GM19324 (cell line): ENCODE measurements around the gene CHD9.
A peak's percentile ranks its signal among the peaks of the same experiment; 100 is the strongest.

Experiments
- ATAC-seq: cut with Tn5 transposase; IDR thresholded peaks from one replicate; pipeline ENCODE4 v1.9.1; 2021; ENCODE audit warnings: mild to moderate bottlenecking, moderate library complexity; ENCODE audit not compliant: unreplicated experiment, low FRiP score

The CHD9 gene

DNA sequence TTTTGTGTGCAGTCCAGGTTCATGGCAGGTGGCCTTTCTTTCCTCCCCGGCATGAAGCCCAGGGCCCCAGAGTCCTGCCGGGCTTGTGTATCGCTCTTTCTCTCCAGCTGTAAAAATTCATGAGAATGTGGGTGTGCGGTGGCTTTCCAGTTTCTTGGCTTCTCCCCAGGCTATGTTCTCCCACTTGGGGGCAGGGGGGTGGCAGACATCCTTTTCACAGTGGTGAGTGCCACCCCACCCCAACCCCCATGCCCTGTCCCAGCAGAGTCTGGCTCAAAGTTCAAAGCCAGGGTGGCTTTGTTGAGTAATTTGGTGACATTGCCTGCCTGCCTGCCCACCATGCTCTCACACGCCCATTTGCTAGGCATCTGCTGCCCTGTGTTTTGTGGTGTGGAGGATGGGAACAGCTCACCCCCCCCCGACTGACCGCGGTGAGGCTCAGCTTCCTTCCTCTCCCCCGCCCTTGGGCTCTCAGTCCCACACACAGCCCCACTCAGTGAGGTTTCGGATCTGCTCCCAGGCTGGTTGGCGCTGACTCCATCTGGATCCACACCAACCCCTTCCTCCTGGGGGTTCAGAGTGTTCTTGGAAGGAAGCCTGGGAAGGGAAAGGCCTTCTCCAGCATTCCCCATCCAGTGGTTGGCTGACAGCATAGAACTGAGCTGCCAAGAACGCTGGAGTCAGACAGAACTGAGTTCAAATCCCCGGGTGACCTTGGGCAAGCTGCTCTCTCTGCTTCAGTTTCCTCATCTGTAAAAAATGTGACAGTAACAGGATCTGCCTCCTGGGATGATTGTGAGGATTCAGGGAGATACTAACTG, 36.0 kb downstream of the CHD9 start:
- peak; percentile 53 for ATAC-seq

DNA sequence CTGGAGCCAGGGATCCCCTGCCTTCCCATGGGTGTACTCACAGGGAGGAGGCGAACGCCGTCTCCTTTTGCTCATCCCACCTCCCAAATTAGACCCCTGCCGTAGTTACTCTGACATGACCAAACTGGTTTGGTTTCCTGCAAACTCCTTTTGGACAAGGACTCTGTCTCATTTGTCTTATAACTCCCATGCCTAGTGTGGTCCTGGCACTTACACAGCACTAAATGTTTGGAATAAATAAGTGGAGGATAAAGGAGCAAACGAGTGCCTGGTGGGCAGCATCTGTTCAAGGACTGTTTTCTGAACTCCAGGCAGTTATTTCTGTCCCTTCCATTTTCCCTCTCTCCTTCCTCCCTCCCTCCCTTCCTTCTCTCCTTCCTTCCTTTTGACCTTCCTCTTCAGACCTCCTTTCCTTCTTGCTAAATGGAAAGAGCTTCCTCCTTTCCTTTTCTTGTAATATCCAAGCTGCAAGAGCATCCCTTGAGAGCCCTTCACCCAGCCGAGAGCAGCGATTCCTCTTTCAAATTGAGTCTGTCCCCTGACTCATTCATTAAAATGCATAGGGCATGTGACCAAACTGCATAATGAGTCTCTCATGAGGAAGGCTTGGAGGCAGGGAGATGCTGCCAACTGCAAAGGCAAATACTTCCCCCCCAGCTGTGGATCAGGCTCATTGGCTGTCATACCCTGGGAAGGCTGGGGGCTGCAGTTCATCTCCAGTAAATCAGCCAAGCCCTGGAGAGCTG, 36.8 kb downstream of the CHD9 start:
- ATAC-seq = no peak

DNA sequence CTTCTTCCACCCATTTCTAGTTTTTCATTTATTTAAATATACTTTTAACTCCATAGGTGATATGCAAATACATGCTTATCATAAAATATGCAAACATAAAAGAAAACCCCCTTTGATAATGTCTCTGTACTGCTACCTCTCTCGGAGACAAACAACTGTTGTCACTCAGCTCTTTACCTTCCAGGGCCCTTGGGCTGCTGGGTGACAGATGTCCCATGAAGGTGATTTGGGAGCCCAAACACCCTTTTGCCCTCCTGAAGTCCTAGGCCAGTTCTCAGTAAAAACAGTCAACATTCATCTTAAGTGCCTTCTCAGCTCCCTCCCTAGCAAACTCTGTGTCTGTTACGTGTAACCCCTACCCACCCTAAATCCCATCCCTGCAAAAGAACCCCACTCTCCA, 37.5 kb downstream of the CHD9 start:
- ATAC-seq = no peak

DNA sequence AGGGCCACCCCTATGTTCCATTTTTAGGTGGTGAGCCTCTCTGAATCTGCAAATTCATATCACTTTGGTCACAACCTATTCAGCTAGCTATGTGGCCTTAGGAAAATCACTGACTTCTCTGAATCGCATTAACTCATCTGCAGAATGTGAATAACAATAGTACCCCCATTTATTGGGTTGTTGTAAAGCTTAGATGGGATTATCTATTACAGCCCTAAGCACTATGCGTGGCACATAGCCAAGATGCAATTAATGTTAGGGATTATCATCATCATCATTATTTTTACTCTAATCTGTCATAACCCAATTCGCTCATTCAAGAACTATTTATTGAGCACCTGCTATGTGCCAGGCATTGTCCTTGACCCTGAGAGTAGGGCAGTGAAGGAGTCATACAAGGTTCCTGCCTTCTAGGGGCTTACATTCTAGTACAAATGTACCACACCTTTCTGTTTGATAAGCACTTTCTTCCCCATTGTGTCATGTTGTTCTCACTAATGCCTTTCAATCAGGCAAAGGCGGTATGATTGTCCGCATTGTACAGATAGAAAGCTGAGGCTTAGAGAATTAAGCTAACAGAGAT, 38.5 kb downstream of the CHD9 start:
- no peak for ATAC-seq

DNA sequence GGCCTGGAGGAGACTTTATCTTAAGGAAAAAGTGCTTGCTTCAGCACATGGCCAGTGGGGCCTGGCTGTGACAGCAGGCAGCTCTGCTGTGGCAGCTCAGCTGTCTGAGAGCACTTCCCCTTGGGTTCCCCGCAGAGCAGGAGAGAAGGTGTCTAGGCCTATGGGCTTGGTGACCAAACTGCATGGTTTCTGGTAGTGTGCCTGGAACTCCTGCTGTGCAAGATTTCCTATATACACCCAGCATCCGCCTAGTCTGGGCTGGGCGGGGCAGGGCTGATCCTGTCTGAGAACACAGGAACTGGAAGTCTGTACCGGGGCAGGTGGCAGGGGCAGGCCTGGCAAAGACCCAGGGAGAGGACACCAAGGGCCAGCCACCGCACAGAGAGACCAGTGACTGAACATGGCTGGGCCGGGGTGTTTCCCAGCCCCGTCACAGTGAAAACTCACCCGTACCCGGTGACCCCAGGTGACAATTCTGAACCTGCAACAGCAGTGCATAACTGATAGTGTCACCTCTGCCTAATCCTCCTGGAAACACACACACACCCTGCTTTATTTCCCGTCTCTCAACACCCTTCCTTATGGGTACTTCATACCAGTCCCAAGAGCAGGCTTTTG, 39.3 kb downstream of the CHD9 start:
- peak; percentile 49 for ATAC-seq

DNA sequence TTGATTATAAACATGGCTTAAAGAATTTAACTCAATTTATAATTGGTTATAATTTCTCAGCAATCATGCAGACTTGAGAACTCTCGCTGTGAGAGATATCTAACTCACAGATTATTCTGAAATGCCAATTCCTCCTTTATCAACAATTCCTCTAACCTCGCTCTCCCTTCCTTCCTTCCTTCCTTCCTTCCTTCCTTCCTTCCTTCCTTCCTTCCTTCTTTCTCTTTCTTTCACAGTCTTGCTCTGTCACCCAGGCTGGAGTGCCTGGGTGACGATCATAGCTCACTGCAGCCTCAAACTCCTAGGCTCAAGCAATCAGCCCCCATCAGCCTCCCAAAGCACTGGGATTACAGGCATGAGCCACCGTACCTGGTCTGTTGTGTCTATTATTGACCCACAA, 42.4 kb downstream of the CHD9 start:
- no peak for ATAC-seq

DNA sequence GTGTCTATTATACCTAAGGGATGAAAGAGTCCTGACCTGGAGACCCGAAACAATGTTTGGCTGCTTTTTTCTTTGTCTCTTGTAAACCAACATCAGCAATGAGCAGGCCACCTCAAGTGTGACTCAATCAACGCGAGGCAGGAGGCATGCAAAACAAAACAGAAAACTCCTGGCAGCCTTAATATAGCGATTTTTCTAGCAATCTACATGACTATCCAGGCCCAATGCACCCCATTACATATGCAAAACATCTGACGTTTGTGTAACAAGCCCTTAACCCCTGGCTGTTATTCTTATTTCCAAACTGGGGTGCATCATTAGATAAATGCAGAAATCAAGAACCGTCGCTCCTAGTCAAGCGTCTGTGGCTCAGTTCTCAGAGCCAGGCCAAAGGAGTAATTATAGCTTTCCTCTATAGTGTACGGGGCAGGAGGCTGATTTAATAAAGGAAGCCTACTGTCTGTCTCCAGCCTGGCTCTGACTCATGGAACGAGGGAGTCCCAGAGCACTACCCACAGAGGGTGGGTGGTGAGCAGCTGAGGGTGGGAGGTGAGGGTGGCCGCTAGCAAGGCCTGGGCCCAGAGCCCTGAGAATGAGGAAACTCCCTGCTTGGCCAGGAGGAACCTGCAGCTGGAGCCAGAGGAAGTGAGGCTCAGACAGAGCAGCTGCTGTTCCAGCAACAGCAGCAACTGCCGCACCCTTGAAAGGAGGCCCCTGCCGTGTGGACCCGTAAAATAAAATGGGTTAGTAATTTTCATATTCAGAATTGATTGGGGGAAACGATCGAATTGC, 43.9 kb downstream of the CHD9 start:
- peak; percentile 68 for ATAC-seq

DNA sequence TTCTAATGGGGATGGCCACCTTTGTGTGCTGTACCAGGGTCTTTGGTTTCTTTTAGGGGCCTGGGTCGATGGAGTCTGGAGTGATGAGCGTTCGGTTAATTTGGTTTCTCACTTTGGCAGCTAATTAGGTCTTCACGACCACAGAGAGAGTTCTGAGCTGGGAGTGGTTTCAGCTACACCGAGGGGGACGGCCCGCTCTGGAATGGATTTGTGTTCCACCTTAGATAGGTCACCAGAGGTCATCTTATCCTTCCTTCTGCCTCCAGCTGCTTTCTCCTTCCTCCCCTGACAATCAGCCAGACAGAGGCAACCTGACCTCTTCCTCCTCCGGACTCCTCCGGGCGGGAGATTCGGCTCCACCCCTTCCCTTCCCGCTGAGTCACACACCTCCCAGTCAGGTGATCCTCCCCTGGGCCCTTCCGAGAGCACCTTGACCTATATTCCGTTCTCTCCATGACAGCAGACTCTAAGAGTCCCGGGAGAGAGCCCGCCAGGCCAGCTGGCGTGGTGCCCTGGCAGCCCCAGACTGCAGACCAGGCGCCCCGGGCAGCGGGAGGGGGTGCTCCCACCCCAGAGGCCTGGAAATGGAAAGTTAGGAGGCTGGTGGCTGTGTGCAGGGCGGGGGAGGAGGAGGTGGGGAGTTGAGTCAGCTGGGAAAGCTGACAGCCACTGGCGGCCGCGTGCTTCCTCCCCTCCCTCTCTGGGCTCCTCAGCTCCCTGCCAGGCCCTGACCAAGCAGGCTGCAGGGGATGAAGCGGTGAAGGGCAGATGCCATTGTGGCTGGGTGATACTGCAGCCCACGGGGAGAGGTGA, 44.7 kb downstream of the CHD9 start:
- ATAC-seq = peak; percentile 51

DNA sequence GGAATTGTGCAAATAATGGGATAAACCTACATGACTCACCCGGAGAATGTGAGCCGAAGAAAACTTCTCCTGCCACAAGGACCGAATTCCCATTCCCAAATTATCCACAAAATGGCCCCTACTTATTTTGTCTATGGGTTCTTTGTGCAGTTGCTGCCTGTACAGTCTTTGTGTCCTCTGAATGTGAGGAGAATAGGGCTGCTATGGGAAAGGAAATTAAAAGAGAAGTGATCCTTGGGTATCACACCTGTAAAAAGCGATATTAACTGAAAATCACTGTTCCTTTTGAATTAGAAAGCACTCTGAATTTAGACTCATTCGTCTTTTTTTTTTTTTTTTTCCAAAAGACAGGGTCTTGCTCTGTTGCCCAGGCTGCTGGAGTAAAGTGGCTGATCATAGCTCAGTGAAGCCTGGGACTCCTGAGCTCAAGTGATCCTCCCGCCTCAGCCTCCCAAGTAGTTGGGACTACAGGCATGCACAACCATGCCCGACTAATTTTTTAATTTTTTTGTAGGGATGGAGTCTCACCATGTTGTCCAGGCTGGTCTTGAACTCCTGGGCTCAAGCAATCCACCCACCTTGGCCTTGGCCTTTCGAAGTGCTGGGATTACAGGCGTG, 45.4 kb downstream of the CHD9 start:
- no peak for ATAC-seq

DNA sequence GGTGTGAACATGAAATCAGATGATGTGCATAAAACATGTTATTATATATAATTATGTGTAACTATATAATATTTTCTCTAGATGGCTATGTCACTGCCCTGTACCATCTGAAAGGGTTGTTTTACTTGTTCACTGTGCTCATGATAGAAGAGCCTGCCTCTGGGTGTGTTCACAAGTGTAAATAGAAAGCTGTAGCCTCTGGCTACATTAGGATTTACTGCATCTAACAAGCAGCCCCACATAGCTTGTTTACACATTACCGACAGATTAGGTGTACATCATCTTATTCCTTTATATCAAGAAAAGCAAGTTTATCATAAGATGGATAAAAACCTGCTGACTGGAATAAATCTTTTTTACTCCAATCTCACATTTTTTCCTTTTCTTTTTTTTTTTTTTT, 46.1 kb downstream of the CHD9 start:
- no peak for ATAC-seq

DNA sequence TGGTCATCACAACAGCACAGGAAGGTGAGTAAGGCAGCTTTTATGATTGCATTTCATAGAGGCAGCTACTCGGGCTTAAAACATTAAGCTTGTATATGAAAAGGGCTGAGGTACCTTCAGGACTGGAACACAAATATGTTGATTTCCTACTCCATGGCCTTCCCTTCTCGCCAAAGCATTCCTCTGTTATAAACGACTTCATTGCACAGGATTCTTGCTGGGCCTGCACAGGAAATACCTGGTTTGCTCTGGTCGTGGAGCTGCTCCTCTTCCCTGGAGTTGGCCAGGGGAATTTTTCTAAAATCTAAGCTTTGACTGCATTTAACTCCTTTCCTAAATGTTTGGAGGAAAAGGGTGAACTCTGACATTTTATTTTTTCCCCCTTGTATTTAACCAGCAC, 49.0 kb downstream of the CHD9 start:
- no peak for ATAC-seq

DNA sequence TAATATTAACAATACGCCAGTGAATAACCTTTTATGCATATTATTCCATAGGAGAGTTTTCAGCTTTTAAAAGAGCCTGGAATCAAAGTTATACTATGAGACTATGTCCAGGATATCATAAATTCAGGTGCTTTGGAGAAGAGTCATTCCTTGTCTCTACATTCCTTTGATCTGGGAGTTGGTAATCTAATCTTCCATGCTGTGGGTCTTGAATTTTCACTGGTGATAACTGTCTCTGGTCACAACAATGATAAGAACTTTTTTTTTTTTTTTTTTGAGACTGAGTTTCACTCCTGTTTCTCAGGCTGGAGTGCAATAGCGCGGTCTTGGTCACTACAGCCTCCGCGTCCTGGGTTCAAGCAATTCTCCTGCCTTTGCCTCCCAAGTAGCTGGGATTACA, 50.8 kb downstream of the CHD9 start:
- no peak for ATAC-seq

DNA sequence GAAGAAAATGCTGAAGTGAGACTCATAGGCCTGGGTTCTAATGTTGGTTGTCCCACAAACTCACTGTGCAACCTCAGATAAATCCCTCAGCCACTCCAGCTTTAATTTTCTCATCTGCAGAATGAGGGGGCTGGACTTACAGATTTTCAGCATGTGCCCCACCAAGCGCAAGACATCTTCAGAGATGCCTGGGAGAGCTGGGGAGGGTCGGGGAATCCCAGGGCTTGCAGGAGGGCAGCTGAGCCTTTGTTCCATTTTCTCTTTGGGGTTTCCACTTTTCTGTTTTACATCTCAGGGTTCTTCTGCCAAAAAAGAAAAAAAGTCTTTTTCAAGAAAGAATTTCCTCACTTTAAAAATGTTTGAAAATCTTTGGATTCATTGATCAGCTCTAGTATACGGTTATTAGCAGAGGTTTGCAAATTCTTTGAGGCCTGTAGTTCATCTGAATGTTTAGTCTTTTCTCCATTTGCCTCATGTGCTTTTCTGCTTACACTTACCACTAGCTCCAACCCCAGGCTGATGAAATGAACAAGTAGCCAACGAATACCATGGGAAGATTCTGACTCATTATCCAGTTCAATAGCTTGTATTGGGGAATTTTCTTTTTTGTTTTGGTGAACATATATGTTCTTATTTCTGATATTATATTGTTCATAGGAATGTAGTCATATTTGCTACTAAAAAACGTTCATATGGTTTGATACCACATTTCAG, 56.4 kb downstream of the CHD9 start:
- no peak for ATAC-seq

DNA sequence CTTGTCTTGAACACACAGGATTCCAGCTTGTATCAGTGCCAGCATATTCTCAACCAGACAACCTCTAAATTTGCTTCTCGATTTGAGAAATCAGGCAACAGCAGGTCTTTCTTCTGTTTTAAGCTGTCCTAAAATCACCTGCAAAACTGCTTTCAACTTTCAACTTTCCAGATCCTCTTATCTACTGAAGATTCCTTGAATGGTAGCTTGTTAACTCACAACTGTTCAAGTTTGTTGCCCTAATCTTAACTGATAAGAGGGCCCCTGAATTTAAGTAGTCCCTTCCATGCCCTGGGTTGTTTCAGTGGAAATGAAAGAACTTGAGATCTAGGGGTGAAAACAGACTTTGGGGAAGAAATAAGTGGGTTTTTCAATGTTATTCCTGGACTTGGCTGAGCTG, 57.2 kb downstream of the CHD9 start:
- ATAC-seq = no peak

DNA sequence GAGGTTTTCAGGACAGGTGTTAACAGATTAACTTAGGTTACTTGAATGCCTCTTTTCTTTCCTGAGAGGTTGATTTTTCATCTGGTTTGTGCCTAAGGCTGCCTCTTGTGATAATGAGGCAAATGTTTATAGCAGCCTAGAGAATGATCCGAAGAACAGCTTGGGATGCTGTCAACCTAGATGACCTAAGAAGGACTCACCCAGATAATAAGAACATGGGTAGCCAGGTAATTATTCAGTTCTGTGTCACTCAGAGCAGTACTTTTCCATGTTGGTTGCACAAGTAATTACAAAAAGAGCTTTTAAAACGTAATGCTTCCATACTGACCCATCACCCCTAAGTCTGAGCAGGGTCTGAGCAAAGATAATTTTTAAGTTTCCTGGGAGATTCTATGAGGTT, 60.3 kb downstream of the CHD9 start:
- no peak for ATAC-seq

DNA sequence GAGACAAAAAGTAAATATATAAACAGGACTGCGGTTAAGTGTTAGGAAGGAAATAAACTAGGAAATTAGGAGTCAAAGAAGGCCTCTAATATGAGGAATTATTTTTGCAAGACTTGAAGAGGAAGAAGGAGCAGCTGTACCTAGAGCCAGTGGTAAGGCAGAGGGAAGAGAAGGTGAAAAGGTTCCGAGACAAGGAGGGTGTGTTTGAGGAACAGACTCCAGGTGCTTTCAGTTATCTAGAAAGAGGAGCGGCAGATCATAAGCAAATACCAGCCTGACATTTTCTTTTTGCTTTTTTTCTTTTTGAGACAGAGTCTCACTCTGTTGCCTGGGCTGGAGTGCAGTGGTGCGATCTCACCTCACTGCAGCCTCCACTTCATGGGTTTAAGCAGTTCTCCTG, 61.0 kb downstream of the CHD9 start:
- ATAC-seq = no peak

DNA sequence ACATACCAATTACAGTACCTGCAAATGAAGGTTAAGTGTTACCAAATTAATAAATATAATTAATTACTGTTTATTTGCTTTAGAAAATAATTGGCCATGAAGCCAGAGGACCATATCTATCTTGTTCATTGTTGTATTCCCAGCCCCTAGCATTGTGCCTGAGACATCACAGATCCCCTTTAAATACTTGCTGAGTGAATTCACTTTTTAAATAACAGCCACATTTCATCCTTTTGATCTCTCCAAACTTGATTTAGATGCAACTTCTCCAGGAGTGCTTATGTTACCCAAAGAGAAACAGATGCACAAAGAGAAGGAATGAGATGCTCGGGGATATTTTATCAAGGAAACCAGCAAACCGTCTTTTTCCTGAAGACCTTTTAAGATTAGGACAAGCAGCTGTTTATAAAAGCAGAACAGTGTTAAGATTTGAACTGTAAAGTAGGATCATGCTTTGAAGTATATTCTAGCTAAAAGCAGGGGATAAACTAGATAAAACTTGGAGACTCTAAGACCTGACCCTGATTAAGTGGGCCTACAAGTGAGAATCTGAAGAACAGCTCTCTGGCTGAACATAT, 66.3 kb downstream of the CHD9 start:
- no peak for ATAC-seq

DNA sequence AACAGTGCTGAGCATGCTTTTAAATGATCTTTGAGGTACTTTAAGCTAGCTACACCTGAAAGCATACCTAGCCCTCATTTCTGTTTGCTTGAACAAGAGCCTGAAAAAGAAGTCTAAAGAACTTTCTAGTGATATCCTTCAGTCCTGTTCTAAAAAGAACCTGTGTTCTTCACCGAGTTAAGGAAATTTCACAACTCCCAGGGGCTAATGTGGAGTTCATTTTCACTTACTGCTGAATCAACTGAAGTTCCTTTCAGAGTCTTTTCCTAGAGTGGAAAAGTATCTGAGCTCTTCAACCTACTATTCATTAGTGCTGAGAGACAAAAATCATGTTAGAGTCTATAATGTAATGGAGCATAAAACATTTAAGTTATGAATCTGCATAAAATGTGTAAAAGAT, 66.9 kb downstream of the CHD9 start:
- no peak for ATAC-seq
